Measurements from ENCODE around the gene PRDM16. TPM values are rescaled to one million over a fixed set of nuclear protein-coding genes. Genes with fewer than 3 reads are reported as not detected.

Gene PRDM16
- total RNA-seq, 1 donor from 2014 or later = 0.79 TPM

DNA sequence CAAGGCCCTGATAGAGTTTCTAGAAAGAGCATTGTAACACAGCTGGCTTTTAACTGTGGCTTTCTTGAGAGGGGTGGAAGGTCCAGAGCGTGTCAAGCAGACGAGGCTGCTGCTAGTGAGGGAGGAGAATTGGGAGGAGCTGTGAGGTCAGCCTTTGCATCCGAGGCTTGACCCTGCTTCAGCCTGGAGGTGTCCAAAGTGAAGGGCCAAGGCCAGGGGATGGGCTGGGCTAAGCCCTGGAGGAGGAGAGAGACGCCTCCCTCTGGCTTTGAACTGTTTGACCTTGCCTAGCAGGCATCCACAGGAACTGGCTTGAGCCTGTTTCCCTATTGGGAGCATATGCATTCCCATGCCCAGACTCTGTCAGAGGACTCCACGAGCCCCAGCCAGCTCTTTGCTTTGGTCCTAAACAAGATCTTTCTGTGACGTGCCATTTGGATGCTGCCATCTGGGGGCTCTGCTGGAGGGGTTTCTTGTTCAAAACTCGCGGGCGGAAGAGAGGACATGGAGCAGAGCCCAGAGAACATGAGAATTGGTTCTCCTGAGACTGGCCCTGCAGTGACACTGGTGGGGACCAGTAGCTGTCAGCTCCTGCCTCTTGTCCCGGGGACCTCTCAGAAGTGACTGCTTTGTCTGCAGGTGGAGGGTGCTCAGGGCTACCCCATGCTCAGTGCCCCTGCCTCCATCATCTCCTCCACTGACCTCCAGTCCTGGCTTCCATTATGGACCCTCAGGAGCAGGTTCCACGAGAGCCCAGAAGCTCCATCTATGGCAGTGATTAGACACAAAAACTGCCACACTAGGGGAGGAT is 42.2 kb upstream of the PRDM16 start:
- DNase-seq (ENCODE audit: low read depth) = no peak
- no peak overlapping the region for H3K4me3 ChIP-seq (ENCODE audit: low read depth, low read length)
- FAIRE-seq = no peak

DNA sequence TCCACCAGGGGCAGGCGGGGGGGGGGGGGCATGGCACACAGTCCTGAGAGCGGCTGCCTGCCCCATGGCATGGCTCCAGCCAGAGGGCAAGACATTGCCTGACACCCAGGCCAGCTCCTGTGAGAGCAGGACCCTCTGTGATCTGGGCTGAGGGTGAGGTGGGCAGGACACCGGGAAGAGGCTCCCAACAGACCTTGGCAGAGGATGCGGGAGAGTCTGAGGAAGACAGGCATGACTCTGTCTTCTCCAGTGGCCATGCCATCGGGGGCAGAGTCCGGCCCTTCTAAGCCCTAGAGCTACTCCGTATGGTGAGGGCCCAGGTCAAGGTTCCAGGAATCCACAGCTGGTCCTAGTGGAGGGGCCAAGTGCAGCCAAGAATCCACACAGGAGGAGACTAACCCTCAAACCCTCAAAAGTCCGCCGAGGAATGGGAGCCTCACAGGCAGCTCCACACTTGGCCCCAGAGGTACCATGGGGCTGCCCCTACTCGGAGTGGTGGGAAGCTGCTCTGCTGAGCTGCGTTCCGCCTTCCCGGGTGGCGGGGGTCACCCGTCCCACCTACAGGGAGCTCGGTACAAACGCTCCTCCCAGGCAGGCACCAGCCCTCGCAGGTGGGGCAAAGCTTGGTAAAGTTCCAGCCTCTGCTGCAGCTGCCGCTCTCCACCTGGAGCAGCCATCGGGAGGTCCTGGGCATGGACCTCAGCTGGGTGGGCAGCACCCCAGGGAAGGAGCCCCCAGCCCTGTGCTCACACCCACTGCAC is 41.2 kb upstream of the PRDM16 start:
- Histone ChIP-seq H3K4me3 (ENCODE audit: low read depth, low read length) (no peak overlapping the region), H3K36me3 (ENCODE audit: control insufficient read depth, insufficient read depth, low read length) (no peaks in the 10 kb centered on the region), H3K27me3 (ENCODE audit: control insufficient read depth, insufficient read depth, low read length) (no peaks in the 10 kb centered on the region)
- TF ChIP-seq, protein P1, sequence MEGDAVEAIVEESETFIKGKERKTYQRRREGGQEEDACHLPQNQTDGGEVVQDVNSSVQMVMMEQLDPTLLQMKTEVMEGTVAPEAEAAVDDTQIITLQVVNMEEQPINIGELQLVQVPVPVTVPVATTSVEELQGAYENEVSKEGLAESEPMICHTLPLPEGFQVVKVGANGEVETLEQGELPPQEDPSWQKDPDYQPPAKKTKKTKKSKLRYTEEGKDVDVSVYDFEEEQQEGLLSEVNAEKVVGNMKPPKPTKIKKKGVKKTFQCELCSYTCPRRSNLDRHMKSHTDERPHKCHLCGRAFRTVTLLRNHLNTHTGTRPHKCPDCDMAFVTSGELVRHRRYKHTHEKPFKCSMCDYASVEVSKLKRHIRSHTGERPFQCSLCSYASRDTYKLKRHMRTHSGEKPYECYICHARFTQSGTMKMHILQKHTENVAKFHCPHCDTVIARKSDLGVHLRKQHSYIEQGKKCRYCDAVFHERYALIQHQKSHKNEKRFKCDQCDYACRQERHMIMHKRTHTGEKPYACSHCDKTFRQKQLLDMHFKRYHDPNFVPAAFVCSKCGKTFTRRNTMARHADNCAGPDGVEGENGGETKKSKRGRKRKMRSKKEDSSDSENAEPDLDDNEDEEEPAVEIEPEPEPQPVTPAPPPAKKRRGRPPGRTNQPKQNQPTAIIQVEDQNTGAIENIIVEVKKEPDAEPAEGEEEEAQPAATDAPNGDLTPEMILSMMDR (IDR thresholded peaks at IDR 0.05; ENCODE audit: insufficient read depth, low read length, severe bottlenecking) = no peak
- FAIRE-seq = no peak
- DNase-seq (ENCODE audit: low read depth) = no peak

More for the DNA sequence above, 42.2 kb upstream of the PRDM16 start:
- TF ChIP-seq, protein P1 (IDR thresholded peaks at IDR 0.05; ENCODE audit: insufficient read depth, low read length, severe bottlenecking) = no peak
- Histone ChIP-seq H3K36me3 (ENCODE audit: control insufficient read depth, insufficient read depth, low read length) (no peaks in the 10 kb centered on the region), H3K27me3 (ENCODE audit: control insufficient read depth, insufficient read depth, low read length) (no peaks in the 10 kb centered on the region)

DNA sequence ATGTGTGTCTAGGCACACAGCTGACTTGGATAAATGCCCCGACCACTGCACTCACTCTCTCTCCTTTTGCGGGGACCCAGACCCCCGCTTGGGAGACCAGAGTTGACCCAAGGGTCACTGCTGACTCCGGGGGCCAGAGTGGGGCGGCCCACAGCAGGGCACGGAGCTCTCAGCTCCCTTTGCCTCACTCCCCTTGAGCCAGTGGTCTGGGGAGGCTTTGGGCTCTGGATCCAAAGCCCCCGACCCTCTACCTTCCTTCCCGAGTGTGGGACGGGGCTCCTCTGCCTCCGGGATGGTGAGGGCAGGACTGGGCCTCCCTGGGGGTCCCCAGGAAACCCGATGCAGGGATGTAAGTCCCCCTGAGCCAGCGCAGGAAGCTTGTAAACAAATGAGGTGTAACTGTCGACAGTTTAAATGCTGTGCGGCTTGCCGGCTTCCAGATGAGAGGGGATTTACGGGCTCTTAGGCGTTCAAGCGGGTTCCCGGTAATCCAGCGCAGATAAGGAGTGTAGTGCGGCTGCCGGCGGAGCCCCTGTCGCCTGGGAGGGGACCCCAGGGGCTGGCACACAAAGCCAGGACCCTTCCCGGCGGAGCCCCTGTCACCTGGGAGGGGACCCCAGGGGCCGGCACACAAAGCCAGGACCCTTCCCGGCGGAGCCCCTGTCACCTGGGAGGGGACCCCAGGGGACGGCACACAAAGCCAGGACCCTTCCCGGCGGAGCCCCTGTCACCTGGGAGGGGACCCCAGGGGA is 40.3 kb upstream of the PRDM16 start:
- Histone ChIP-seq H3K27me3 (ENCODE audit: control insufficient read depth, insufficient read depth, low read length) (no peaks in the 10 kb centered on the region), H3K4me3 (ENCODE audit: low read depth, low read length) (no peak overlapping the region), H3K36me3 (ENCODE audit: control insufficient read depth, insufficient read depth, low read length) (no peaks in the 10 kb centered on the region)
- TF ChIP-seq, protein P1 (IDR thresholded peaks at IDR 0.05; ENCODE audit: insufficient read depth, low read length, severe bottlenecking) = no peak
- DNase-seq (ENCODE audit: low read depth) (no peak), FAIRE-seq (no peak)

DNA sequence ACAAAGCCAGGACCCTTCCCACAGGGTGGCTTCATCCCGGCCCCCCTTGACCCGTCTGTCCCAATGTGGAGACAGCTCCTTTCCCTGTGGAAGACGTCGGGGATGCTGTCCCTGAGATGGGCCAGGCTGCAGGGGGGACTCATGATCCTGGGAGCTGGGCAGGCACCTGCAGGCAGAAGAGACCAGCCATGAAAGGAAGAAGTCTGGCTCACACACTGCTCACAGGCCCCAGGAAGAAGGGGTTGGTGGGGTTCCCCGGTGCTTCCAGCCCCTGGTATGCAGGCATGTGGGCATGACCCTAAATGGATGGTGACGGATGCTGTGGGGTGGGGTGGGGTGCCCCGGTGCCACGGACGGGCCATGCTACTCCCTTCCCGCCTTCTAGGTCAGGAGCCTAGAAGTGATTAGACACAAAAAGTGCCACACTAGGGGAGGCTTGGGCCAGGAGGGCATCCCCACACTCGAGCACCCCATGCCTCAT is 39.5 kb upstream of the PRDM16 start:
- Histone ChIP-seq H3K27me3 (ENCODE audit: control insufficient read depth, insufficient read depth, low read length) (no peaks in the 10 kb centered on the region), H3K36me3 (ENCODE audit: control insufficient read depth, insufficient read depth, low read length) (no peaks in the 10 kb centered on the region), H3K4me3 (ENCODE audit: low read depth, low read length) (no peak overlapping the region)
- TF ChIP-seq, protein P1 (IDR thresholded peaks at IDR 0.05; ENCODE audit: insufficient read depth, low read length, severe bottlenecking) = no peak
- DNase-seq (ENCODE audit: low read depth) (no peak), FAIRE-seq (no peak)

DNA sequence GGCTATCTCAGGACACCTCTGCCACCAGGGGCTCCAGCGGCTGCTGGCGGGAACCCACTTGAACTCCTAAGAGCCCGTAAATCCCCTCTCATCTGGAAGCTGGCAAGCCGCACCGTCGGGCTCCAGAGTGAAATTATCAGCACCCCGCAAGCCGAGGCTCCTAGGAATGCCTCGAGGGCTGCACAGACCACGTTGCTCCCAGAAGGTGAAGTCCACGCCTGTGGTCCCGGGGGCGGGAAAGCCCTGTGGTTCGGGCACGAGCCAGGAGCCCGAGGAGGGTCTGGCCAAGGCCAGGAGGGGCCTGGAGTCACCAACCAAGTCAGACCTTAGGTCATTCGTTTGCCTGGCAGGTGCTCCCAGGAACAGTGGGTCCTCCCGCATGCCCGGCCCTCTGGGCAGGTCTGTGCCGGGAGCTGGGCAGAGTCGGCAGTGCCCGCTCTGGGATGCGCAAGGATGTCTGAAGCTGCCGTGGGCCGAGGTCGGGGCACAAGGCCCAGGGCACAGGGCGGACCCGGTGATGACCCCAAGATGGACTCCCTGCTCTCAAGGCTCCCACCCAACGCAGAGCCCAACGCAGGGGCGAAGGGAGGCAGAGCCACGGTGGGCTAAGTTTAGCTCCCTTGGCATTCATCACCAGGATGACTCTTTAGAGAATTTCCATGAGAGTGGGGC is 38.9 kb upstream of the PRDM16 start:
- Histone ChIP-seq H3K27me3 (ENCODE audit: control insufficient read depth, insufficient read depth, low read length) (no peaks in the 10 kb centered on the region), H3K36me3 (ENCODE audit: control insufficient read depth, insufficient read depth, low read length) (no peaks in the 10 kb centered on the region), H3K4me3 (ENCODE audit: low read depth, low read length) (no peak overlapping the region)
- FAIRE-seq = no peak
- DNase-seq (ENCODE audit: low read depth) = no peak
- TF ChIP-seq, protein P1 (IDR thresholded peaks at IDR 0.05; ENCODE audit: insufficient read depth, low read length, severe bottlenecking) = no peak

Data from bronchial epithelial cell (primary cell).